ENCODE measurements around the gene GNMT. TPM values are rescaled to one million over a fixed set of nuclear protein-coding genes. Genes with fewer than 3 reads are reported as not detected.
A peak's percentile ranks its signal among the peaks of the same experiment; 100 is the strongest.

Gene GNMT
- polyA plus RNA-seq, 1 donor from 2014 or later: 0.97 TPM

DNA sequence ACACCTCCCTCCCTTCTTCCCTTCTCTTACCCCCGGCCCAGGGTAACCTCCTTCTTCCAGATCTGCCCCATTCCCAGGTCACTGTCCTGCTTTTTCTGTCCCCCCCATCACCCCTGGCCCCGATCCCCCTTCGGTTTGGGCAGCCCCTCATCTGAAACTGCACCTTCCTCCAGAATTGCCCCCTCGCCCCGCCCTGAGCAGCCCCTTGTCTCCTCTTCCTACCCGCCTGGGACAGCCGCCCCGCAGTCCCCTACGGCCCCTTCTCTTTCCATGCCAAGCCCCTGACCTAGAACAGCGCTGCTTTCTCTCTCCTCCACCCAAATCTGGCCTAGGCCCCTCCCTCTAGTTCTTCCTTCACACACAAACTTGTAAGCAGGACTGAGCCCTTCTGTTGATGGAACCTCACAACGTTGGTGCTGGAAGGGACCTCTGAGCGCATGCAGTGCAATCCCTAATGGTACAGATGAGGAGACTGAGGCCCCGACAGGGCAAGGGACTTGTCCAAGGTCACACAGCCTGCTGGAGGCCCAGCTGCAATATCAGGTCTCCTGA lies 24.4 kb downstream of the GNMT start:
- peaks cover 4% of the 10 kb centered on the region for H3F3A ChIP-seq (ENCODE audit: insufficient read depth, low read length, poor library complexity, severe bottlenecking)
- H3K27me3 ChIP-seq (ENCODE audit: insufficient read depth, low read depth, low read length): no peaks in the 10 kb centered on the region
- peak overlapping the region; percentile 60 for H3K27ac ChIP-seq (ENCODE audit: low read length)
- peak overlapping the region; percentile 96 for H3K4me3 ChIP-seq (ENCODE audit: low read length)
- TF ChIP-seq EZH2 (IDR thresholded peaks at IDR 0.05; ENCODE audit: borderline replicate concordance, insufficient read depth, low read length, poor library complexity, severe bottlenecking) (no peak), EP300 (conservative IDR thresholded peaks at IDR 0.05; ENCODE audit: poor library complexity, severe bottlenecking) (no peak), TAF1 (IDR thresholded peaks at IDR 0.05; ENCODE audit: low read depth) (no peak), POLR2AphosphoS5 (IDR thresholded peaks at IDR 0.05) (no peak), MXI1 (conservative IDR thresholded peaks at IDR 0.05; ENCODE audit: poor library complexity, severe bottlenecking) (no peak), CTCF (IDR thresholded peaks at IDR 0.05; ENCODE audit: poor library complexity, severe bottlenecking) (no peak), SMC3 (conservative IDR thresholded peaks at IDR 0.05; ENCODE audit: poor library complexity) (no peak), RAD21 (conservative IDR thresholded peaks at IDR 0.05) (no peak)
- TF ChIP-seq, protein P1, sequence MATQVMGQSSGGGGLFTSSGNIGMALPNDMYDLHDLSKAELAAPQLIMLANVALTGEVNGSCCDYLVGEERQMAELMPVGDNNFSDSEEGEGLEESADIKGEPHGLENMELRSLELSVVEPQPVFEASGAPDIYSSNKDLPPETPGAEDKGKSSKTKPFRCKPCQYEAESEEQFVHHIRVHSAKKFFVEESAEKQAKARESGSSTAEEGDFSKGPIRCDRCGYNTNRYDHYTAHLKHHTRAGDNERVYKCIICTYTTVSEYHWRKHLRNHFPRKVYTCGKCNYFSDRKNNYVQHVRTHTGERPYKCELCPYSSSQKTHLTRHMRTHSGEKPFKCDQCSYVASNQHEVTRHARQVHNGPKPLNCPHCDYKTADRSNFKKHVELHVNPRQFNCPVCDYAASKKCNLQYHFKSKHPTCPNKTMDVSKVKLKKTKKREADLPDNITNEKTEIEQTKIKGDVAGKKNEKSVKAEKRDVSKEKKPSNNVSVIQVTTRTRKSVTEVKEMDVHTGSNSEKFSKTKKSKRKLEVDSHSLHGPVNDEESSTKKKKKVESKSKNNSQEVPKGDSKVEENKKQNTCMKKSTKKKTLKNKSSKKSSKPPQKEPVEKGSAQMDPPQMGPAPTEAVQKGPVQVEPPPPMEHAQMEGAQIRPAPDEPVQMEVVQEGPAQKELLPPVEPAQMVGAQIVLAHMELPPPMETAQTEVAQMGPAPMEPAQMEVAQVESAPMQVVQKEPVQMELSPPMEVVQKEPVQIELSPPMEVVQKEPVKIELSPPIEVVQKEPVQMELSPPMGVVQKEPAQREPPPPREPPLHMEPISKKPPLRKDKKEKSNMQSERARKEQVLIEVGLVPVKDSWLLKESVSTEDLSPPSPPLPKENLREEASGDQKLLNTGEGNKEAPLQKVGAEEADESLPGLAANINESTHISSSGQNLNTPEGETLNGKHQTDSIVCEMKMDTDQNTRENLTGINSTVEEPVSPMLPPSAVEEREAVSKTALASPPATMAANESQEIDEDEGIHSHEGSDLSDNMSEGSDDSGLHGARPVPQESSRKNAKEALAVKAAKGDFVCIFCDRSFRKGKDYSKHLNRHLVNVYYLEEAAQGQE (IDR thresholded peaks at IDR 0.05; ENCODE audit: borderline replicate concordance): no peak
- no peaks in the 10 kb centered on the region for H3K9me2 ChIP-seq (ENCODE audit: insufficient read depth, low read length)
- peak overlapping the region; percentile 91 for H3K4me2 ChIP-seq (ENCODE audit: low read length)
- peak overlapping the region; percentile 92 for H3K9ac ChIP-seq (ENCODE audit: low read length)
- H4K20me1 ChIP-seq (ENCODE audit: insufficient read depth): no peaks in the 10 kb centered on the region
- H3K79me2 ChIP-seq (replicated peaks; ENCODE audit: insufficient read depth, low read length): peaks cover 12% of the 10 kb centered on the region
- peak overlapping the region; percentile 85 for H2AFZ ChIP-seq (ENCODE audit: low read depth, low read length)
- no peaks in the 10 kb centered on the region for H3K36me3 ChIP-seq (ENCODE audit: insufficient read depth, low read length)
- H3K9me3 ChIP-seq (ENCODE audit: low read length): no peaks in the 10 kb centered on the region

GRCh38 chr6:42987533-42988451 lies 27.2 kb downstream of the GNMT start:
- no peak overlapping the region for H3K27ac ChIP-seq (ENCODE audit: low read length)
- H3K36me3 ChIP-seq (ENCODE audit: insufficient read depth, low read length): no peaks in the 10 kb centered on the region
- no peaks in the 10 kb centered on the region for H4K20me1 ChIP-seq (ENCODE audit: insufficient read depth)
- peaks cover 4% of the 10 kb centered on the region for H3F3A ChIP-seq (ENCODE audit: insufficient read depth, low read length, poor library complexity, severe bottlenecking)
- no peak overlapping the region for H3K4me2 ChIP-seq (ENCODE audit: low read length)
- H3K9ac ChIP-seq (ENCODE audit: low read length): no peak overlapping the region
- no peak for TF ChIP-seq POLR2AphosphoS5 (IDR thresholded peaks at IDR 0.05)
- TF ChIP-seq MXI1 (conservative IDR thresholded peaks at IDR 0.05; ENCODE audit: poor library complexity, severe bottlenecking): no peak
- no peak for TF ChIP-seq EP300 (conservative IDR thresholded peaks at IDR 0.05; ENCODE audit: poor library complexity, severe bottlenecking)
- no peak for TF ChIP-seq TAF1 (IDR thresholded peaks at IDR 0.05; ENCODE audit: low read depth)
- no peak for TF ChIP-seq SMC3 (conservative IDR thresholded peaks at IDR 0.05; ENCODE audit: poor library complexity)
- TF ChIP-seq EZH2 (IDR thresholded peaks at IDR 0.05; ENCODE audit: borderline replicate concordance, insufficient read depth, low read length, poor library complexity, severe bottlenecking): no peak
- TF ChIP-seq RAD21 (conservative IDR thresholded peaks at IDR 0.05): no peak
- no peak for TF ChIP-seq CTCF (IDR thresholded peaks at IDR 0.05; ENCODE audit: poor library complexity, severe bottlenecking)
- no peak overlapping the region for H2AFZ ChIP-seq (ENCODE audit: low read depth, low read length)
- H3K79me2 ChIP-seq (replicated peaks; ENCODE audit: insufficient read depth, low read length): peaks cover 12% of the 10 kb centered on the region
- no peaks in the 10 kb centered on the region for H3K9me3 ChIP-seq (ENCODE audit: low read length)
- H3K9me2 ChIP-seq (ENCODE audit: insufficient read depth, low read length): no peaks in the 10 kb centered on the region
- H3K4me3 ChIP-seq (ENCODE audit: low read length): peak overlapping the region; percentile 0
- H3K27me3 ChIP-seq (ENCODE audit: insufficient read depth, low read depth, low read length): no peaks in the 10 kb centered on the region

All from neural cell (in vitro differentiated cells).